AG04449 (cell line): ENCODE results near the gene NF1.

ENCODE experiments used
- CTCF ChIA-PET: fragments of 350-600 bp; formaldehyde crosslinking; extraction: SDS; loops from one replicate; lab custom pipeline; 2021; ENCODE audit warnings: antibody characterized with exemption; lab: Yijun Ruan, JAX
- POLR2A ChIA-PET: fragments of 400-600, 350-600 bp; formaldehyde crosslinking; extraction: SDS; loops from one replicate; lab custom pipeline; 2020; ENCODE audit warnings: antibody characterized with exemption, inconsistent platforms; lab: Yijun Ruan, JAX
- DNase-seq: peaks from one replicate; pipeline ENCODE4 v3.0.0-alpha.2; 2010; ENCODE audit warnings: low read depth, low spot score
- H3K4me3 ChIP-seq: 2 replicates; pipeline ENCODE4 v1.5.1; 2011; ENCODE audit warnings: low read depth, mild to moderate bottlenecking, control low read depth, low read length
- TF ChIP-seq, protein P1 (sequence below): IDR thresholded peaks from one replicate; pipeline ENCODE4 v1.5.1; 2011; ENCODE audit warnings: mild to moderate bottlenecking, moderate library complexity, low read length, control low read depth, inconsistent platforms; ENCODE audit not compliant: insufficient read depth; ENCODE audit errors: missing control alignments

The NF1 gene

DNA sequence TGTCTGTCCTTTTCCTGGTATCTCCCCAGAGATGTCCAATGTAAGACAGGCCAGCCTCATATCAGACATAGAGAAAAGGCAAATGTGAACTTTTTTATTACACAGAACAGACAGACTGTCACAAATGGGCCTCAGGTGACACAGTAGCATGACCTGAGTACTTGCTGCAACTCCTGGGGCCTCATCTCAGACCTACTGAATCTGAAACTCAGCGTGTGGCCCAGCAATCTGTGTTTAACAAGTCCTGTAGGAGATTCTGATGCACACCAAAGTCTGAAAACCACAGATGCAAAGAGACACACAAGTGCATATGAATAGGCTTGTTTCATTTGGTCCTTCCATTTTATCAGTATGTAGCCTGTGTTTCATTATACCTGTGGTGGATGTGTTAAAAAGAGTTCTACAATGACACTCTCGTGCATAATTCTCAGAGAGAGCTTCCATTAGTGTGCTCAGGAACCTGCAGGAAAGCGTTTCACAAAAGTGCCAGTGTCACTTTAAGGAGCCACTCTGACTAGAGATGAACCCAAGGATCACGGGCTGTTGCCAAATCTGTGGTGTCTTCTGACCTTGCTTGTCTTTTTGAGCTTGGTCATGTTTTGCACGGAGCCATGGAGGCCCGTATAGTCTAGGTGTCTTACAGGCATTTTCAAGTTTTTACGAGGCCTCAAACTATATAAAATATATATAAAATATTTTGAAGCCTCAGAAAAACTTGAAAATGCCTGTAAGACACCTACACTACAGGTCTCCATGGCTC lies 33.8 kb upstream of the NF1 start:
- TF ChIP-seq, protein P1, sequence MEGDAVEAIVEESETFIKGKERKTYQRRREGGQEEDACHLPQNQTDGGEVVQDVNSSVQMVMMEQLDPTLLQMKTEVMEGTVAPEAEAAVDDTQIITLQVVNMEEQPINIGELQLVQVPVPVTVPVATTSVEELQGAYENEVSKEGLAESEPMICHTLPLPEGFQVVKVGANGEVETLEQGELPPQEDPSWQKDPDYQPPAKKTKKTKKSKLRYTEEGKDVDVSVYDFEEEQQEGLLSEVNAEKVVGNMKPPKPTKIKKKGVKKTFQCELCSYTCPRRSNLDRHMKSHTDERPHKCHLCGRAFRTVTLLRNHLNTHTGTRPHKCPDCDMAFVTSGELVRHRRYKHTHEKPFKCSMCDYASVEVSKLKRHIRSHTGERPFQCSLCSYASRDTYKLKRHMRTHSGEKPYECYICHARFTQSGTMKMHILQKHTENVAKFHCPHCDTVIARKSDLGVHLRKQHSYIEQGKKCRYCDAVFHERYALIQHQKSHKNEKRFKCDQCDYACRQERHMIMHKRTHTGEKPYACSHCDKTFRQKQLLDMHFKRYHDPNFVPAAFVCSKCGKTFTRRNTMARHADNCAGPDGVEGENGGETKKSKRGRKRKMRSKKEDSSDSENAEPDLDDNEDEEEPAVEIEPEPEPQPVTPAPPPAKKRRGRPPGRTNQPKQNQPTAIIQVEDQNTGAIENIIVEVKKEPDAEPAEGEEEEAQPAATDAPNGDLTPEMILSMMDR = no peak
- POLR2A ChIA-PET = interaction anchor here (0.5 kb wide), 1 partner anchor 14 kb away, joined by 3 read pairs; no protein-coding TSS in a partner anchor
- no peak for DNase-seq
- CTCF ChIA-PET = interaction anchor here (1.7 kb wide), 1 partner anchor 9 kb away, joined by 8 read pairs; no protein-coding TSS in a partner anchor
- H3K4me3 ChIP-seq = no peak overlapping the region

DNA sequence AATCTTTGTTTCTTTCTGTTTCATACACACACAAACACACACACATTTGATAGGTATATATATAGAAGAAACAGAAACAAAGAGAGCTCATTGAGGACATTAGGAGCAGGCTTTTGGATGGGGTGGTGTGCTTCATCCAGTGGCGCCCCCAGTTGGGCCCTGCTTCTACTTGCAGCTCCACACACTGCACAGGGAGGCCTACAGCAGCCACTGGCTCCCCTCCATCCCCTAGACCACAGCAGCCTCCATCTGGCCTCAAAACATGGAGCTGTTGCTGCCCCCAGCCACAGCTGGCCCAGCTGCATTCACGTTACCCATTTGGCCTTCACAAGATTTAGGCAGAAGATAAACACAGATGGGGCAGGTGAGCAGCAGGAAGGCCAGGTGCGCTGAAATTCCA lies 33.1 kb upstream of the NF1 start:
- CTCF ChIA-PET = interaction anchor here (1.7 kb wide), 1 partner anchor 10 kb away, joined by 8 read pairs; no protein-coding TSS in a partner anchor

DNA sequence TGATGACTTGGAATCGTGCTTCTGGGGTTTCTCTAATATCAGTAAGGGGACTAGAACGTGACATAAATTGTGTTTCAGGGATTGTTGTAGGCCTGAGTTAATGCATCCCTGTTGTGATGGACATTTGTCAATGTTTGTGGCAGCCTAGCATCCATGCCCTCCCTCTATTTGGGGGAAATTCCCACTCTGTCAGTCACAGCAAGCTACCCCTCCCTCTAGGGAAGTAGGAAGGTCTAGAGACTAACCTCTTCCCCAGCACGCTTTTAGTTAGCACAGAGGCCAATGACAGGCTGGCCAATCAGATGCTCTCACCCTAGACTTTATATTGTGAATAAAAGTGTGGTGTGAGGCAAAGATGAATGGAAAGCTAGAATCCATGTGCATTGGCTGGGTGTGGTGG lies 32.4 kb upstream of the NF1 start:
- H3K4me3 ChIP-seq = no peak overlapping the region
- ChIA-PET CTCF (interaction anchor here (1.7 kb wide), 1 partner anchor 10 kb away, joined by 8 read pairs; no protein-coding TSS in a partner anchor), POLR2A (no interaction called here)
- TF ChIP-seq, protein P1 = no peak
- no peak for DNase-seq

More for the DNA sequence above, 33.1 kb upstream of the NF1 start:
- POLR2A ChIA-PET = no interaction called here
- TF ChIP-seq, protein P1 = no peak
- no peak overlapping the region for H3K4me3 ChIP-seq
- no peak for DNase-seq

DNA sequence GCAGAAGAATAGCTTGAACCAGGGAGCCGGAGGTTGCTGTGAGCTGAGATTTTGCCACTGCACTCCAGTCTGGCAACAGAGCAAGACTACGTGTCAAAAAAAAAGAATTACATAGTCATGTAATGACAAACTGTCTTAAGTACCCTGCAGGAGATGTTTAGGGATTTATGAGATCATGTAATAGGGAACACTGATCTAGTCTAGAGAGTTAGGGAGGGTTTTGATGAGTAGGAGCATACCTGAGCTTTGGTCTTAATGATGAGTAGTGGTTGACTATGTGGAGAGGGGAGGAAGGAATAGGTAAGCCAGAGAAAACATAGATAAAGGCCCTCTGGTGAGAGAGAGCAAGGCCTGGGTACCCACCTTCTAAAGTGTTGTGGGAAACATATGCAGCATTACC lies 30.1 kb upstream of the NF1 start:
- no peak for DNase-seq
- ChIA-PET POLR2A (no interaction called here), CTCF (interaction anchor here (1.2 kb wide), 1 partner anchor 10 kb away, joined by 4 read pairs; no protein-coding TSS in a partner anchor)
- H3K4me3 ChIP-seq = no peak overlapping the region
- TF ChIP-seq, protein P1 = no peak

DNA sequence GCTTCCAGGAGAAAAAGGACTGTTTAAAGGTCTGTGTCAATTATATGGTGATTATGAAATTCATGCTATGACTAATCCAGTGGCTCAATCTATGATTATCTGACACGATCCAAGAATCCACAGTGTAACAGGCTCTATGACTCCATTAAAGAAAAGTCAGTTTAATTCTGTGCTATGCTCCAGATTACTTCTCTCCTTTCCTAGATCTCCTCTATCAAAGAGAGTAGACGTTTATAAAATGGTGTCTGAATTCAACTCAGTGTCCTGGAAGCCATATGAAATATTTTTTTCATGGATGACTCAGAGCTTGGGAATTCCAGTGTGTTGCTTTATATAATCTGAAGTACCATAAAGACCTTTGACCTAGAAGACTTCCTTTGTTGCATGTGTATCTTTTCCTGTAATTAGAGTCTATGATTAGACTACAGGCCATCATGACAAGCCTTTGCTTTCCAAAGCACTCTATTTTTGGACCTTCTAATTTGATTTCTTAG lies 27.0 kb upstream of the NF1 start:
- no peak overlapping the region for H3K4me3 ChIP-seq
- DNase-seq = no peak
- ChIA-PET CTCF (interaction anchor here (1.0 to 2.5 kb wide), 4 partner anchors 13 to 149 kb away, joined by 3 to 6 read pairs (median 3); no protein-coding TSS in a partner anchor), POLR2A (interaction anchor here (1.5 kb wide), 1 partner anchor 15 kb away, joined by 4 read pairs; no protein-coding TSS in a partner anchor)
- TF ChIP-seq, protein P1 = no peak

DNA sequence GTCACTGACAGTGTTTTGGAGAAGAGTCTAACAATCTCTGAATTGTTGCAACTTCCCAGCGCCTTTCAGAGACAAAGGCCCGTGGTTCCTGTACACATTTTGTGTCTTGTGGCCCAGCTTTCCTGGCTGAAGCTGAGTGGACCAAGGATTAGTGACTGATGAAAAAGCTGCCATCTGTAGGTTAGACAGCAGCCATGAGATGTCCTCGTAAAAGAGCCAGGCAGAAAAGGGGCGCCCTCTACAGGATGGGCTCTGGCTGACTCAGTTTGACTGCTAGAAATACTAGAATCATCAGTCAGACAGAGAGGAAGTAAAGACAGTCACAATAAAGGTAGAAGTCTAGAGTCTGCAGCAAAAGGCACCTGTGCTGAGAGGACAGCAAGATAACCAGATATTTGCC lies 26.5 kb upstream of the NF1 start:
- no peak for DNase-seq
- H3K4me3 ChIP-seq = no peak overlapping the region
- CTCF ChIA-PET = interaction anchor here (1.0 to 2.5 kb wide), 3 partner anchors 12 to 149 kb away, joined by 3 to 6 read pairs (median 3); no protein-coding TSS in a partner anchor
- POLR2A ChIA-PET = interaction anchor here (1.5 kb wide), 1 partner anchor 16 kb away, joined by 4 read pairs; no protein-coding TSS in a partner anchor
- TF ChIP-seq, protein P1 = peak; percentile 19
